Right ventricle myocardium inferior (tissue), 1 donor: ENCODE data around the gene CSNK2B. TPM values are rescaled to one million over a fixed set of nuclear protein-coding genes. Genes with fewer than 3 reads are reported as not detected.
A peak's percentile ranks its signal among the peaks of the same experiment; 100 is the strongest.

Source experiments
- ATAC-seq: fragments of 200-7000 bp; cut with Tn5 transposase; one replicate; pipeline ENCODE4 v1.9.1; 2020; ENCODE audit warnings: mild to moderate bottlenecking, moderate library complexity
- DNase-seq: peaks from one replicate; pipeline ENCODE4 v3.0.0; 2021; ENCODE audit errors: missing footprints
- intact Hi-C: fragments of 100-400 bp; cut with DNase I; formaldehyde crosslinking; loops from one replicate; pipeline ENCODE4 v1.11.0; 2022
- total RNA-seq: library from RNA; stranded (reverse); fragmentation: NEBNext Ultra II Directional; extraction: Animal tissue kit (Norgen Biotek cat#: 25700); gene quantifications from one replicate; pipeline ENCODE4 v1.2.1, GENCODE V29; 2021
- donor health status: DM: no; HTN: yes; CAD: no; lungs with severe emphysema.

CSNK2B gene
- total RNA-seq, 1 donor from 2014 or later = 97.3 TPM

- no peak for DNase-seq
- intact Hi-C loops = no loop called here
Measured at GRCh38 chr6:31677955-31678354, 12.1 kb downstream of the CSNK2B start.

GRCh38 chr6:31680226-31681134, 14.6 kb downstream of the CSNK2B start, which contains the start of gene LY6G5C:
LY6G5C (minus strand) TSS chr6:31681067; CDS start chr6:31680373, 694 bp downstream.
- intact Hi-C loops = loop anchor here (2.0 to 10.0 kb wide), 6 partner anchors 48 to 272 kb away; partner anchors contain the start of genes DDAH2 and NEU1
- ATAC-seq = peak; percentile 91
- DNase-seq = peak; percentile 89

More at GRCh38 chr6:31677955-31678354, 12.1 kb downstream of the CSNK2B start:
- no peak for ATAC-seq

- intact Hi-C loops = loop anchor here (2.0 to 10.0 kb wide), 6 partner anchors 48 to 272 kb away; partner anchors contain the start of genes DDAH2 and NEU1
Measured at GRCh38 chr6:31681135-31681671, 15.3 kb downstream of the CSNK2B start.

DNA sequence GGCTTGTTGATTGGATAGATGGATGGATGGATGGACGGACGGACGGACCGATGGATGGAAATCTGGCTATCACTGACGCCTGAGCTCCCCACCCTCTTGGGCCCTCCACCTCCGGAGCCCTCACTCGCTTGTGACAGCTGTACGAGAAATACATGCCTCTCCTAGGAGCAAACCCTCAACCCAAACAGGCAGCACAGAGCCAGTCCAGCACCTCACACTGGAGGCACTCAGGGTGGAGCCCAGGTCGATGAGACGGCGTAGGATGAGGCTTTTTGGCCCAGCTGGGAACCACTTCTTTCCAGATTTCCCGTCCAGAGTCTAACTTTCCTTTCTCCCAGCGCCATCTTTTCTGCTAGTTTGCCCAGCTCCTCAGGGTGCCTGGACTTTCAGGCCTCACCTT, 17.7 kb downstream of the CSNK2B start:
- DNase-seq (no peak), ATAC-seq (no peak)

More at GRCh38 chr6:31681135-31681671, 15.3 kb downstream of the CSNK2B start:
- ATAC-seq = peak; percentile 48
- no peak for DNase-seq

DNA sequence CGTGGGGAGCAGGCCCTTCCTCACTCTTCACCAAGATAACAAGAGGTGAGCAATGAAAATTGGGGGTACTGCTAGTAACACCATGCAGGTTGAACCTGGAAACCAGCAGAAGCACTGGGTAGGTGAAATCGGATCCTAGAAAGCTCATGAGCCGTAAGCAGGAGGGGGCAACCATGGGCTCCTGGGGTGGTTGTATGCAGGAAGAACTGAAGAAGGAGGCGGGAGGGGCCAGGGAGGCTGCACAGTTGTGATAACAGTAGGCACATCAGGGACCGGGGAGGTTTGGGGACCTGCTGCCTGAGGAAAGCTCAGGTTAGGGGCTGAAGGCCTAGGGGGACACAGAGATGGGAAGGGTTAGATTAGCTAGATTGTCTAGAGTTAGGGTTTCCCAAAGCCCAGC, 20.6 kb downstream of the CSNK2B start:
- DNase-seq (no peak), ATAC-seq (no peak)
- intact Hi-C loops = loop anchor here (10.0 kb wide), 1 partner anchor 178 kb away; the partner anchor contains the start of gene NEU1

More for the DNA sequence above, 17.7 kb downstream of the CSNK2B start:
- intact Hi-C loops = loop anchor here (5.0 to 10.0 kb wide), 2 partner anchors 149 to 181 kb away; partner anchors contain the start of gene NEU1

GRCh38 chr6:31687321-31687720, 21.4 kb downstream of the CSNK2B start:
- no peak for ATAC-seq
- no peak for DNase-seq
- intact Hi-C loops = loop anchor here (10.0 kb wide), 1 partner anchor 177 kb away; the partner anchor contains the start of gene NEU1

- intact Hi-C loops = loop anchor here (10.0 kb wide), 1 partner anchor 177 kb away; the partner anchor contains the start of gene NEU1
- no peak for DNase-seq
- no peak for ATAC-seq
Measured at GRCh38 chr6:31687860-31688693, 22.2 kb downstream of the CSNK2B start.

DNA sequence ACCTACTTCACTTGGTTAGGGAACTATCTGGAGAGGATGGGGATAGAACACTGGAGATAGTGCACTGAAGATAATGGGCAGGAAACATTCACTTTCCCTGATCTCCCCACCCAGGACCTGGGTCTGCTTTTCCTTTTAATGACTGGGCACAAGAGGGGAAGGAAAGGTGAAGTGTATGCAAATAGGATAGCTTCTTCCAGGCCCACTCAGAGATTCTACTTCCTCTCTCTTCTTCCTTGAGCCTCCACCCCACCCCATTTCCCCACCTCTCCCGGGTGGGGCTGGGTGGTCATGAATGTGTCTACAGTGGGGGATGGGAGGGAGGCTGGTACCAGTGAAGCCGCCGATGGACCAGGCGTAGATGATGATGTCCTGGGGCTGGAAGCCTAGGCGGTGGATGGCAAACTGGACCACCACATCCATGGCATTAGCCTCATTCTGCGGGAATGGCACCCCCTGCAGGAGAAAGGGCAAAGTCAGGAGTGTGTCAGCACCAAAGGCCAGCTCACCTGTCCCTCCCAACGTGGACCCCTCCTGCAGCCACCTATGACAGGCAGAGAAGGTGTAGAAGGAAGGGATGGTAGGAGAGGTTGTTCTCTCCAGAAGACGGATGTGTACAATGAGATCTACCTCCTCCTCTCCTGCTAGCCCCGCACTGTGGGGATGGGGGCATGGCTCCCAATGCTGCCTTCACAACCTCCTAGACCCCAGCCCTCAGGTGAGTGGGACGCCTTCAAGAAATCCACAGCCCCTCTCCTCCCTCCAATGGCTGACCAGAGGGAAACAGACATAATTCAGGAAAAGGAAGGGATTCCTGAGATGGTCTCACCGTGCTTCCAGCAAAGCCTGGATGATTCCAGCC, 23.6 kb downstream of the CSNK2B start:
- intact Hi-C loops = loop anchor here (10.0 kb wide), 1 partner anchor 175 kb away; the partner anchor contains the start of gene NEU1
- ATAC-seq (no peak), DNase-seq (no peak)

- DNase-seq (no peak), ATAC-seq (no peak)
- intact Hi-C loops = no loop called here
Measured at GRCh38 chr6:31690231-31691077, 24.6 kb downstream of the CSNK2B start.

DNA sequence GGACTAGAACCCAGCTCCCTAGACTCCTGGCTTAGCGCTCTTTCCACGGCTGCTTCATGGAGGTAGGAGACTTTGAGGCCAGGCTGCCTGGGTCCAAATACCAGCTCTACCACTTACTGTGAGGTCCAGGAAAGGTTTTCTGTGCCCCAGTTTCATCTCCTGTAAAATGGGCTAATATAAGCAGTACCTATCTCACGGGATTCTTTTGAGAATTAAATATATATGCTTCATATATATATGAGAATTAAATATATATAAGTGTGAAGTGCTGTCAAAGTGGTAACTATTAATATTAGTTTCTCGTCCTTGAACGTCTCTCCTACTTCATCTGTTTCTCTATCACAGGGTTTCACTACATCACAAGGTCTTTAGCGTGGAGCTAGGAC, 25.2 kb downstream of the CSNK2B start:
- intact Hi-C loops = no loop called here
- no peak for ATAC-seq
- DNase-seq = no peak

- DNase-seq (no peak), ATAC-seq (no peak)
- intact Hi-C loops = no loop called here
Measured at GRCh38 chr6:31691564-31692108, 25.8 kb downstream of the CSNK2B start.

- ATAC-seq (no peak), DNase-seq (no peak)
- intact Hi-C loops = no loop called here
Measured at GRCh38 chr6:31692353-31692752, 26.5 kb downstream of the CSNK2B start.

DNA sequence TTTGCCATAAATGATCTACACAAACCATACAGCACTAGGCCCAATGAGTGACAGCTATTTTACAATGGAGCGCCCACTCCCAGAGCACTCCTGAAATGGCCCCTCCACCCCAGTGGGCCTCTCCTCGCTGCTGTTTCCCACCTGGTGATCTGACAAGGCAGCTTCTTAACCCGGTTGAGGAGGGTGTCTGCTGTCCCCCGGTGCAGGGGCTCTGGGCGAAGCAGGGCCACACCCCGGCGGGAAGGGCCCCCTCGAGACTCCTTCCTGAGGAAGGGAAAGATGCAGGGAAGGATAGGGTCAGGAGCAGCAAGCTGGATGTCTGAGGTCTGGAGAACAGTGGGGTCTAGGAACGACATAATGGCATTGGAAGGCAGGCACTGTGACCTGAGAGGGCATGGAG, 27.0 kb downstream of the CSNK2B start:
- no peak for DNase-seq
- intact Hi-C loops = no loop called here
- ATAC-seq = no peak

DNA sequence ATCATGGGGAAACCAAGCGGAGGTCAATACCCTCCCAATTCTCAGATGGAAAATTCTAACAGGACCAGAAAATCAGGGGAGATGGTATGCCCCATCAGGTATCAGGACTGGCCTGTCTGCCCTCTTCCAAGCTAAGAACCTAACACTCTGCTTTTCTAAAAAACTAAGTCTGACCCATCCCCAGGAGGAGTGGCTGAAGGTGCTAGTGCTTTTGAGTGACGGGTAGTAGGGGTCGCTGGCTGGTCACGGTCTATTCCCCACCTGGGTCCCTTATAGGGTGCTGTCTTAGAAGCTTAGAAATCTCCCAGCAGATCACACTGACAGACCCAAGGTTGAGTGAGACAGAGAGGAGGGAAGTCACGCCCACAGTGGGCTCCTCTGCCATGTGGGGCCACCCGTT, 27.7 kb downstream of the CSNK2B start:
- intact Hi-C loops = no loop called here
- DNase-seq (no peak), ATAC-seq (no peak)

DNA sequence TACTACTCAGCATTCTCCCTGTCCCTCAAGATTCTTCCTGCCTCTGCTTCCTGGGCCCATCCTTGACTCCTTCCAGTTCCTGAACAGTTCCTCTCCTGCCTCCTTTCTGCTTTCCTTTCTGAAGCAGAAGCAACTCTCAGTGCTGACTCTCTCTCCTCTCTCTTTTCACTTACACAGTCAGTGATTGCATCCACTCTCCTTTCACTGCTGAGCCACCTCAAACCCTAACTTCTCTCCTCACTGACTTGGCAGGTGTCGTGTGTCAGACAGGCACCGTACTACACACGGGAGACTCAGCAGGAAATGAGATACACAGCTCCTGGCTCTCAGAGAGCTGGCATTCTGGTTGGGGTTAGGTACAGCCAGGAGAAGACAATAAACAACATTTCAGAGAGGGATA, 31.7 kb downstream of the CSNK2B start:
- no peak for DNase-seq
- ATAC-seq = no peak
- intact Hi-C loops = no loop called here

DNA sequence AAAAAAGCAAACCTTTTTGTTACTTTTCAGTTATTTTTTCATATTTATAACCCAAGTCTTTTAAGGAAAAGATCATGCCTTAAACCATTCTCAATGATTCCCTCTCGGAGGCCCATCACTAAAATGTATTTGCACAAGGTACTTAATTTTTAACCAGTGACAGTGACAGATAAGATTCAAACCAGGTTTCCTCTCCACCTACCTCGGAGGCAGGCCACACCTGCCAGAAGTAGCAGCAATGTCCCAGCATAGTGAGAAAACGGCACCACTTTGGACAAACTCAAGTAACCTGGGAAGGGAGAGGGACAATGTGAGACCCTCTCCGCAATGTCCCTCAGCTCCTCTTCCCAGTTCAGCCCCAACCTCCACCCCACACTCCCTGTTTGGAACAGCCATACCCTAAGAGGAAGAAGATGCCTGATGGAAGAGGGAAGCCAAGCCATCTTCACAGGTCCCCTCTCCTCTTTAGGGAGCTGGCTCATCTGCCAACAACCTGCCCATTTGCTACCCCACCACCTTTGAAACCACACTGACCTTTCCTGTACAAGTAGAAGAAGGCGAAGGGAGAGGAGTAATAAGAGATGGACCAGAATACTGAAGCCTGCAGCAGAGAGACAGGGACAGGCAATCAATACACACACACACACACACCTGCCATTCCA, 35.0 kb downstream of the CSNK2B start:
- intact Hi-C loops = loop anchor here (5.0 kb wide), 1 partner anchor 79 kb away; the partner anchor contains the start of gene PRRC2A
- no peak for ATAC-seq

More for the DNA sequence above, 35.0 kb downstream of the CSNK2B start:
- no peak for DNase-seq
